MM.1S (cell line): ENCODE results near the gene ATG2B.

ENCODE experiments used
- EZH2 ChIP-seq: fragments of 300-600 bp; sonication (generic); optimal IDR thresholded peaks from 2 replicates; pipeline ENCODE3; 2017; ENCODE audit warnings: low read depth, mild to moderate bottlenecking, antibody characterized with exemption, low read length, mixed read lengths
- TF ChIP-seq, protein P1 (sequence below): fragments of 300-600 bp; sonication (generic); IDR thresholded peaks from 2 replicates; pipeline ENCODE4 v1.5.1; 2016; ENCODE audit warnings: antibody characterized with exemption, low read length, mixed read lengths

DNA sequence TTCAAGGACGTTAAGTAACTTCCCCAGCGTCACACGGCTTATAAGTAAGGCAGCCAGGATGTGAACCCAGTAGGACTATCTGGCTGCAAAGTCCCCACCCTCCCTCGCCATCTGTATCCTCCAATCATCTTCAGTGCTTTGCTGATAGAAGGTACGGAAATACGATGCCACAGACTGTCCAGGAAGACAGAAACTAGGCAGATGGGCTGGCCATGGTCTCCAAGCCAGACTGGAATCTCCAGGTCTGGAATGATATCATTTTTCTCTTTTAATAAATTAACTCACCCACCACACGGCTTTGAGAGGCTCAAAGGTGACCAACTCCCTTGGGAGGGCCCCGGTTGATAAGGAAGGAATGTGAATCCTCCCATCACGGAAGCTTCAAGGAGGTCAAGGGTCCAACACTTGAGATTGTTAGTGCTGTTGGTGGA, 123.4 kb downstream of the ATG2B start:
- TF ChIP-seq, protein P1, sequence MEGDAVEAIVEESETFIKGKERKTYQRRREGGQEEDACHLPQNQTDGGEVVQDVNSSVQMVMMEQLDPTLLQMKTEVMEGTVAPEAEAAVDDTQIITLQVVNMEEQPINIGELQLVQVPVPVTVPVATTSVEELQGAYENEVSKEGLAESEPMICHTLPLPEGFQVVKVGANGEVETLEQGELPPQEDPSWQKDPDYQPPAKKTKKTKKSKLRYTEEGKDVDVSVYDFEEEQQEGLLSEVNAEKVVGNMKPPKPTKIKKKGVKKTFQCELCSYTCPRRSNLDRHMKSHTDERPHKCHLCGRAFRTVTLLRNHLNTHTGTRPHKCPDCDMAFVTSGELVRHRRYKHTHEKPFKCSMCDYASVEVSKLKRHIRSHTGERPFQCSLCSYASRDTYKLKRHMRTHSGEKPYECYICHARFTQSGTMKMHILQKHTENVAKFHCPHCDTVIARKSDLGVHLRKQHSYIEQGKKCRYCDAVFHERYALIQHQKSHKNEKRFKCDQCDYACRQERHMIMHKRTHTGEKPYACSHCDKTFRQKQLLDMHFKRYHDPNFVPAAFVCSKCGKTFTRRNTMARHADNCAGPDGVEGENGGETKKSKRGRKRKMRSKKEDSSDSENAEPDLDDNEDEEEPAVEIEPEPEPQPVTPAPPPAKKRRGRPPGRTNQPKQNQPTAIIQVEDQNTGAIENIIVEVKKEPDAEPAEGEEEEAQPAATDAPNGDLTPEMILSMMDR: no peak
- no peak for TF ChIP-seq EZH2
